ENCODE data around the gene GART. TPM values are rescaled to one million over a fixed set of nuclear protein-coding genes. Genes with fewer than 3 reads are reported as not detected.
A peak's percentile ranks its signal among the peaks of the same experiment; 100 is the strongest.
"Not testable (repeated sequence)": the region's sequence is repeated elsewhere in the genome, so short reads cannot be mapped to it uniquely, and the experiment has no call there.

The GART gene
- total RNA-seq, 1 donor from 2014 or later, result 66.8 TPM

DNA sequence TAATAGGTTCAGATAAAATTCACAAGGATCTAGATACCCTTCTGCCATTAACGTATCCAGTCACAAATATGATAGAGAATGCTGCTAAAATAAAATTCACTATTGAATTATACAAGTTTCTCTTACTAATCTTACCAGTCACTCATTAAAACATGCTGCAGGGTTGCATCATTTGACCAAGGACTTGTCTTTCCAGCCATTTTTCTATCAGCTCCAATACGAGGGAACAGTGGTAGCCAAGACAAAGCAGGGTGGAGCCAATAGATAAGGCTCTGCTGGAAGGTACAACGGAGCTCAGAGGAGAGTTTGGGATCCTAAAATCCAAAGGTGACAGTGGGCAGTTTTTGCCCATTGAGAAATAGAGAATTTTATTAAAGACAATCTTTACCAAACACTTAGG, 42.5 kb upstream of the GART start:
- Mint-ChIP-seq H3K9me3 (ENCODE audit: unreplicated experiment) (no peaks in the 10 kb centered on the region), H3K36me3 (ENCODE audit: unreplicated experiment) (peaks cover 4% of the 10 kb centered on the region), H3K4me3 (ENCODE audit: unreplicated experiment) (no peak overlapping the region), H3K27me3 (ENCODE audit: unreplicated experiment) (no peaks in the 10 kb centered on the region), H3K4me1 (ENCODE audit: unreplicated experiment) (peaks cover 22% of the 10 kb centered on the region), H3K27ac (ENCODE audit: unreplicated experiment) (no peak overlapping the region)
- DNase-seq (ENCODE audit: extremely low spot score, unreplicated experiment), result no peak
- TF ChIP-seq, protein P1, sequence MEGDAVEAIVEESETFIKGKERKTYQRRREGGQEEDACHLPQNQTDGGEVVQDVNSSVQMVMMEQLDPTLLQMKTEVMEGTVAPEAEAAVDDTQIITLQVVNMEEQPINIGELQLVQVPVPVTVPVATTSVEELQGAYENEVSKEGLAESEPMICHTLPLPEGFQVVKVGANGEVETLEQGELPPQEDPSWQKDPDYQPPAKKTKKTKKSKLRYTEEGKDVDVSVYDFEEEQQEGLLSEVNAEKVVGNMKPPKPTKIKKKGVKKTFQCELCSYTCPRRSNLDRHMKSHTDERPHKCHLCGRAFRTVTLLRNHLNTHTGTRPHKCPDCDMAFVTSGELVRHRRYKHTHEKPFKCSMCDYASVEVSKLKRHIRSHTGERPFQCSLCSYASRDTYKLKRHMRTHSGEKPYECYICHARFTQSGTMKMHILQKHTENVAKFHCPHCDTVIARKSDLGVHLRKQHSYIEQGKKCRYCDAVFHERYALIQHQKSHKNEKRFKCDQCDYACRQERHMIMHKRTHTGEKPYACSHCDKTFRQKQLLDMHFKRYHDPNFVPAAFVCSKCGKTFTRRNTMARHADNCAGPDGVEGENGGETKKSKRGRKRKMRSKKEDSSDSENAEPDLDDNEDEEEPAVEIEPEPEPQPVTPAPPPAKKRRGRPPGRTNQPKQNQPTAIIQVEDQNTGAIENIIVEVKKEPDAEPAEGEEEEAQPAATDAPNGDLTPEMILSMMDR (IDR thresholded peaks at IDR 0.05), result no peak

DNA sequence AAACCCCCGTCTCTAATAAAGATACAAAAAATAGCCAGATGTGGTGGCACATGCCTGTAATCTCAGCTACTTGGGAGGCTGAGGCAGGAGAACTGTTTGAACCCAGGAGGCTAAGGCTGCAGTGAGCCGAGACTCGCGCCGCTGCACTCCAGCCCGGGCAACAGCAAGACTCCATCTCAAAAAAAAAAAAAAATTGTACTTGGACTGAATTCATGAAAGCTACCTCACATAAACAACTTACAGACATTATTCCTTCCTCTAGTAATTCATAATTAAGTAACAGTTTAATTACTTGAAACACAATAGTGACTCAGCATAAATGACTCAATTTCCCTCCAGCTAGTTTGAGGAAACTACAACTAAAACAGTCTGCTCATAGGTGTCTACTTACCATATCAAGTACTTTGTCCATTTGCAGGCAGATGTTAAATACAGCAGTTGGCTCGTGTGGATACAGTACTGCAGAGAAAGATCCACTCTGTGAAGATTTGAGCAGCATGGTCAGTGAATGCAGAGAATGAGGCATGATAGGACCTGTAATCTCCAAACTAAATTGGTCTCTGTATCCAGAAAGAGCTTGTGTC, 37.1 kb upstream of the GART start:
- TF ChIP-seq, protein P1 (IDR thresholded peaks at IDR 0.05), result no peak
- H3K4me1 Mint-ChIP-seq (ENCODE audit: unreplicated experiment), result no peaks in the 10 kb centered on the region
- no peak overlapping the region for H3K4me3 Mint-ChIP-seq (ENCODE audit: unreplicated experiment)
- no peaks in the 10 kb centered on the region for H3K27me3 Mint-ChIP-seq (ENCODE audit: unreplicated experiment)
- peak overlapping the region; percentile 9 for H3K27ac Mint-ChIP-seq (ENCODE audit: unreplicated experiment)
- H3K36me3 Mint-ChIP-seq (ENCODE audit: unreplicated experiment), result peaks cover 23% of the 10 kb centered on the region
- no peak for DNase-seq (ENCODE audit: extremely low spot score, unreplicated experiment)
- H3K9me3 Mint-ChIP-seq (ENCODE audit: unreplicated experiment), result no peaks in the 10 kb centered on the region

DNA sequence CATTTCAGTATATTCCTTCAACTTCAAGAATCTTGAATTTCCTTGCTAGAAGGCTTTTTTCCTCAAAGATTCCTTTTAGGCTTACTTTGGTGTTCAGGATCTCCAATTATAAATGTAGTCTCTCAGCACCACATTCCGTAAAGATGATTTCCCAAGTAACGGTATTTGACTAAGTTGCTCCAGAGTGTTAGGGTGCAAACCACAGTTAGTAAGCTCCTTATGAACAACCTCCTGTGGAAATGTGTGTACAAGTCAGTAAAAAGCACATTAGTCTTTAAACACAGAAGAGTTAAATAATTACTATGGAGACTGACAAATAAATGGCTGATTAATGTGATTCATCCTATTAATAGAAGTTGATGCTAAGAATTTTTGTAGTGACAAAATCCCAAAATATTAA, 36.3 kb upstream of the GART start:
- no peak for DNase-seq (ENCODE audit: extremely low spot score, unreplicated experiment)
- no peaks in the 10 kb centered on the region for H3K4me1 Mint-ChIP-seq (ENCODE audit: unreplicated experiment)
- TF ChIP-seq, protein P1 (IDR thresholded peaks at IDR 0.05), result no peak
- no peaks in the 10 kb centered on the region for H3K9me3 Mint-ChIP-seq (ENCODE audit: unreplicated experiment)
- H3K27ac Mint-ChIP-seq (ENCODE audit: unreplicated experiment), result no peak overlapping the region
- no peaks in the 10 kb centered on the region for H3K27me3 Mint-ChIP-seq (ENCODE audit: unreplicated experiment)
- H3K4me3 Mint-ChIP-seq (ENCODE audit: unreplicated experiment), result no peak overlapping the region
- H3K36me3 Mint-ChIP-seq (ENCODE audit: unreplicated experiment), result peaks cover 26% of the 10 kb centered on the region

- not testable (repeated sequence) for H3K27me3 Mint-ChIP-seq (ENCODE audit: unreplicated experiment); H3K9me3 Mint-ChIP-seq (ENCODE audit: unreplicated experiment); DNase-seq (ENCODE audit: extremely low spot score, unreplicated experiment); H3K4me3 Mint-ChIP-seq (ENCODE audit: unreplicated experiment); H3K4me1 Mint-ChIP-seq (ENCODE audit: unreplicated experiment); H3K27ac Mint-ChIP-seq (ENCODE audit: unreplicated experiment)
- peaks cover 30% of the 10 kb centered on the region for H3K36me3 Mint-ChIP-seq (ENCODE audit: unreplicated experiment)
These were observed 34.8 kb upstream of the GART start for GRCh38 chr21:33576741-33577141.

DNA sequence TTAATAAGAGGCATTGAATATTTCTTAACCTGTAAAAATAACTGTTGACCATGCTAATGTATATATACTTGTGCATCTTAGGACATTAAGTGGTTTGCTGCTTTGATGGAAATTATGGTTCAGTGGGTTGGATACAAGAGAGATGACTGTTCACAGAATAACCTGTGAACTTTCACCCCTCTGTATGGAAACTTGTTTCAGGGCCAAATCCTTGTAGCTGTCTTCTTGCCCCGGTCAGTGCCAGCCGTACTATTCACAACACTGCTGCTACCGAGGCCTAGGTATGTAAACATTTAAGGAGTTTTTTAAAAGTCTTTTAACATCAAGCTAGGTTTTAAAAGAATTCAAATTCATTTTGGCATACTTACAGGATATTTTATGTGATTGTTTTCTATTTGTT, 30.4 kb upstream of the GART start:
- Mint-ChIP-seq H3K27me3 (ENCODE audit: unreplicated experiment) (no peaks in the 10 kb centered on the region), H3K27ac (ENCODE audit: unreplicated experiment) (peak overlapping the region; percentile 0), H3K36me3 (ENCODE audit: unreplicated experiment) (peaks cover 34% of the 10 kb centered on the region), H3K4me3 (ENCODE audit: unreplicated experiment) (no peak overlapping the region), H3K9me3 (ENCODE audit: unreplicated experiment) (no peaks in the 10 kb centered on the region), H3K4me1 (ENCODE audit: unreplicated experiment) (peaks cover 1% of the 10 kb centered on the region)
- TF ChIP-seq, protein P1 (IDR thresholded peaks at IDR 0.05), result no peak
- no peak for DNase-seq (ENCODE audit: extremely low spot score, unreplicated experiment)

DNA sequence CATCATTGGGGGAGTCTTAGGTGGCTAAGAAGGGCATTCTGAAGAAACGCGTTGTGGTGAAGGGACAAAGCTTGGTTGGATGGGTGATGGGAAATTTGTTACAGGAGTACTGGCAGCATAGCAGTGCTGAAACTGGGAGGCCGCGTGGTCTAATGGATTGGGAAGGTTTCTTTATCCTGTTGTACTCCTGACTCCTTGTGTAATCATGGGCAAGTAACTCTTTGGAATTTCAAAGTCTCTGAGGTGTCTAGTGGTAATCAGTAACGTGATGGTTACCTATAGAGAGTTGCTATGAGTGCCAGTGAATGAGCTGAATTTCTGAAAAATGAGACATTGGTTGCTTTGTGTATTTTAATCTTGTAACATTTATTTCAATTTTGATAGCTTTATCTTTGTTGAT, 28.1 kb upstream of the GART start:
- Mint-ChIP-seq H3K9me3 (ENCODE audit: unreplicated experiment) (no peaks in the 10 kb centered on the region), H3K4me1 (ENCODE audit: unreplicated experiment) (peaks cover 1% of the 10 kb centered on the region), H3K27ac (ENCODE audit: unreplicated experiment) (no peak overlapping the region), H3K36me3 (ENCODE audit: unreplicated experiment) (peaks cover 34% of the 10 kb centered on the region), H3K27me3 (ENCODE audit: unreplicated experiment) (no peaks in the 10 kb centered on the region), H3K4me3 (ENCODE audit: unreplicated experiment) (no peak overlapping the region)
- TF ChIP-seq, protein P1 (IDR thresholded peaks at IDR 0.05), result no peak
- DNase-seq (ENCODE audit: extremely low spot score, unreplicated experiment), result no peak

Measured in osteocyte (in vitro differentiated cells).